ENCODE measurements around the gene MYO1D. TPM values are rescaled to one million over a fixed set of nuclear protein-coding genes. Genes with fewer than 3 reads are reported as not detected.

MYO1D gene
- total RNA-seq, 1 experiment from 2014 or later: 1.3 TPM

DNA sequence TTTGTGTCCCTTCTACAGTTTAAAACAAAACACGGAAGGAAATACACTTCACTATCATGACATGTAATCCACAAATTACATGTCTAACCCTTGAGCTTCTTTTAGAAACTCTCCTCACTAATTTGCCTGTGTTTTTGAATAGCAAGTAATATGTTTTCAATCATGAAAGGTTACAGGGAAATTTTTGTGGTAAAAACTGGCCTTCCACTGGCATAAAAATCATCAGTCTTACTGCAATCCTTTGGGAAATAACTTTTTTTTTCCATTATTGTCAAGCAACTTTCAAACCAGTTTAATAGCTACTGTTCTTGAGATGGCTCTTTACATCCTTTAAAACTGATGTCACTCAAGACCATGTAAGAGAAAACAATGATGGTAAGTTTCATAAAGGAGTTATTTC is 27.0 kb downstream of the MYO1D start:
- TF ChIP-seq POLR2AphosphoS5 (IDR thresholded peaks at IDR 0.05; ENCODE audit: low read depth, low read length) (no peak), TCF7L2 (IDR thresholded peaks at IDR 0.05; ENCODE audit: low read depth, low read length) (no peak), SIN3A (IDR thresholded peaks at IDR 0.05; ENCODE audit: borderline replicate concordance, insufficient read depth, low read depth, low read length) (no peak)
- TF ChIP-seq, protein P1, sequence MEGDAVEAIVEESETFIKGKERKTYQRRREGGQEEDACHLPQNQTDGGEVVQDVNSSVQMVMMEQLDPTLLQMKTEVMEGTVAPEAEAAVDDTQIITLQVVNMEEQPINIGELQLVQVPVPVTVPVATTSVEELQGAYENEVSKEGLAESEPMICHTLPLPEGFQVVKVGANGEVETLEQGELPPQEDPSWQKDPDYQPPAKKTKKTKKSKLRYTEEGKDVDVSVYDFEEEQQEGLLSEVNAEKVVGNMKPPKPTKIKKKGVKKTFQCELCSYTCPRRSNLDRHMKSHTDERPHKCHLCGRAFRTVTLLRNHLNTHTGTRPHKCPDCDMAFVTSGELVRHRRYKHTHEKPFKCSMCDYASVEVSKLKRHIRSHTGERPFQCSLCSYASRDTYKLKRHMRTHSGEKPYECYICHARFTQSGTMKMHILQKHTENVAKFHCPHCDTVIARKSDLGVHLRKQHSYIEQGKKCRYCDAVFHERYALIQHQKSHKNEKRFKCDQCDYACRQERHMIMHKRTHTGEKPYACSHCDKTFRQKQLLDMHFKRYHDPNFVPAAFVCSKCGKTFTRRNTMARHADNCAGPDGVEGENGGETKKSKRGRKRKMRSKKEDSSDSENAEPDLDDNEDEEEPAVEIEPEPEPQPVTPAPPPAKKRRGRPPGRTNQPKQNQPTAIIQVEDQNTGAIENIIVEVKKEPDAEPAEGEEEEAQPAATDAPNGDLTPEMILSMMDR (IDR thresholded peaks at IDR 0.05): no peak
- TF ChIP-seq, protein P2, sequence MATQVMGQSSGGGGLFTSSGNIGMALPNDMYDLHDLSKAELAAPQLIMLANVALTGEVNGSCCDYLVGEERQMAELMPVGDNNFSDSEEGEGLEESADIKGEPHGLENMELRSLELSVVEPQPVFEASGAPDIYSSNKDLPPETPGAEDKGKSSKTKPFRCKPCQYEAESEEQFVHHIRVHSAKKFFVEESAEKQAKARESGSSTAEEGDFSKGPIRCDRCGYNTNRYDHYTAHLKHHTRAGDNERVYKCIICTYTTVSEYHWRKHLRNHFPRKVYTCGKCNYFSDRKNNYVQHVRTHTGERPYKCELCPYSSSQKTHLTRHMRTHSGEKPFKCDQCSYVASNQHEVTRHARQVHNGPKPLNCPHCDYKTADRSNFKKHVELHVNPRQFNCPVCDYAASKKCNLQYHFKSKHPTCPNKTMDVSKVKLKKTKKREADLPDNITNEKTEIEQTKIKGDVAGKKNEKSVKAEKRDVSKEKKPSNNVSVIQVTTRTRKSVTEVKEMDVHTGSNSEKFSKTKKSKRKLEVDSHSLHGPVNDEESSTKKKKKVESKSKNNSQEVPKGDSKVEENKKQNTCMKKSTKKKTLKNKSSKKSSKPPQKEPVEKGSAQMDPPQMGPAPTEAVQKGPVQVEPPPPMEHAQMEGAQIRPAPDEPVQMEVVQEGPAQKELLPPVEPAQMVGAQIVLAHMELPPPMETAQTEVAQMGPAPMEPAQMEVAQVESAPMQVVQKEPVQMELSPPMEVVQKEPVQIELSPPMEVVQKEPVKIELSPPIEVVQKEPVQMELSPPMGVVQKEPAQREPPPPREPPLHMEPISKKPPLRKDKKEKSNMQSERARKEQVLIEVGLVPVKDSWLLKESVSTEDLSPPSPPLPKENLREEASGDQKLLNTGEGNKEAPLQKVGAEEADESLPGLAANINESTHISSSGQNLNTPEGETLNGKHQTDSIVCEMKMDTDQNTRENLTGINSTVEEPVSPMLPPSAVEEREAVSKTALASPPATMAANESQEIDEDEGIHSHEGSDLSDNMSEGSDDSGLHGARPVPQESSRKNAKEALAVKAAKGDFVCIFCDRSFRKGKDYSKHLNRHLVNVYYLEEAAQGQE (IDR thresholded peaks at IDR 0.05; ENCODE audit: insufficient read depth in 1 of 2, low read depth in 2 of 2, low read length in 1 of 2): no peak
- no TSS peak for BruUV-seq (replicated peaks)
- intact Hi-C loops (cut with micrococcal nuclease; ENCODE audit: unreplicated experiment): no loop called here
- ChIA-PET CTCF (no interaction called here), POLR2A (no interaction called here)
- Histone ChIP-seq H3K27me3 (ENCODE audit: control insufficient read depth, insufficient read depth, low read length) (no peaks in the 10 kb centered on the region; the same call in 1 of the 2 replicates), H3K27ac (ENCODE audit: low read length) (no peak overlapping the region), H3K9me3 (ENCODE audit: control insufficient read depth, insufficient read depth, low read depth, low read length) (no peaks in the 10 kb centered on the region), H3K4me3 (ENCODE audit: low read depth in 2 of 2, low read length in 2 of 2) (no peak overlapping the region), H3K36me3 (ENCODE audit: control insufficient read depth, insufficient read depth, low read length) (no peaks in the 10 kb centered on the region), H3K4me1 (ENCODE audit: control insufficient read depth, insufficient read depth, low read length) (no peaks in the 10 kb centered on the region)
- DNase-seq (ENCODE audit: low read depth, low spot score): no peak
- in situ Hi-C loops (cut with HindIII; ENCODE audit: low pct_unique_long_range_greater_than_20kb, low sequenced_read_pairs): no loop called here
- no peak for ATAC-seq

DNA sequence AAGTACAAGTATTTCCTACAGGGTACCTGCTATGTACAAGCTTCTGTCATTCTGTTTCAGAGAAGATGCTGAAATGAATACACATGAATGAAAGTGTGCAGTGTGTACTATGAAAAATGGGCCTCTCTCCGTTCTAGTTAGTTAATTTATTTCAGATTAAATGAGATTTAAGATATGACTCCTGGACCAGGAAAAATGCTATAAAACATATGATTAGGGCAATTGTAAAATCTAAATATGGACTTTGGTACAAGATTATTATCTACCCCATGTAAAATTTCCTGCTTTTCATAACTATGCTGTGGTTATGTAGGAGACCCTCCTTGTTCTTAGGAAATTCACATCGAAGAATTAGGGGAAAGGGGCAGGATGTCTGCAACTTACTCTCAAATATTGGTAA is 28.9 kb downstream of the MYO1D start:
- in situ Hi-C loops (cut with HindIII; ENCODE audit: low pct_unique_long_range_greater_than_20kb, low sequenced_read_pairs): no loop called here
- H3K36me3 ChIP-seq (ENCODE audit: control insufficient read depth, insufficient read depth, low read length): no peaks in the 10 kb centered on the region
- TF ChIP-seq SIN3A (IDR thresholded peaks at IDR 0.05; ENCODE audit: borderline replicate concordance, insufficient read depth, low read depth, low read length) (no peak), POLR2AphosphoS5 (IDR thresholded peaks at IDR 0.05; ENCODE audit: low read depth, low read length) (no peak), TCF7L2 (IDR thresholded peaks at IDR 0.05; ENCODE audit: low read depth, low read length) (no peak)
- TF ChIP-seq, protein P2 (IDR thresholded peaks at IDR 0.05; ENCODE audit: insufficient read depth in 1 of 2, low read depth in 2 of 2, low read length in 1 of 2): no peak
- TF ChIP-seq, protein P1 (IDR thresholded peaks at IDR 0.05): no peak
- no peaks in the 10 kb centered on the region for H3K9me3 ChIP-seq (ENCODE audit: control insufficient read depth, insufficient read depth, low read depth, low read length)
- H3K27ac ChIP-seq (ENCODE audit: low read length): no peak overlapping the region
- no peak for ATAC-seq
- no TSS peak for BruUV-seq (replicated peaks)
- intact Hi-C loops (cut with micrococcal nuclease; ENCODE audit: unreplicated experiment): no loop called here
- ChIA-PET CTCF (no interaction called here), POLR2A (no interaction called here)
- no peaks in the 10 kb centered on the region for H3K4me1 ChIP-seq (ENCODE audit: control insufficient read depth, insufficient read depth, low read length)
- H3K27me3 ChIP-seq (ENCODE audit: control insufficient read depth, insufficient read depth, low read length): peaks cover 3% of the 10 kb centered on the region; the same call in 1 of the 2 replicates
- H3K4me3 ChIP-seq (ENCODE audit: low read depth in 2 of 2, low read length in 2 of 2): no peak overlapping the region
- DNase-seq (ENCODE audit: low read depth, low spot score): no peak

All from Panc1 (cell line).